ENCODE measurements around the gene SH3RF3.
"Not testable (repeated sequence)": the region's sequence is repeated elsewhere in the genome, so short reads cannot be mapped to it uniquely, and the experiment has no call there.

The SH3RF3 gene

DNA sequence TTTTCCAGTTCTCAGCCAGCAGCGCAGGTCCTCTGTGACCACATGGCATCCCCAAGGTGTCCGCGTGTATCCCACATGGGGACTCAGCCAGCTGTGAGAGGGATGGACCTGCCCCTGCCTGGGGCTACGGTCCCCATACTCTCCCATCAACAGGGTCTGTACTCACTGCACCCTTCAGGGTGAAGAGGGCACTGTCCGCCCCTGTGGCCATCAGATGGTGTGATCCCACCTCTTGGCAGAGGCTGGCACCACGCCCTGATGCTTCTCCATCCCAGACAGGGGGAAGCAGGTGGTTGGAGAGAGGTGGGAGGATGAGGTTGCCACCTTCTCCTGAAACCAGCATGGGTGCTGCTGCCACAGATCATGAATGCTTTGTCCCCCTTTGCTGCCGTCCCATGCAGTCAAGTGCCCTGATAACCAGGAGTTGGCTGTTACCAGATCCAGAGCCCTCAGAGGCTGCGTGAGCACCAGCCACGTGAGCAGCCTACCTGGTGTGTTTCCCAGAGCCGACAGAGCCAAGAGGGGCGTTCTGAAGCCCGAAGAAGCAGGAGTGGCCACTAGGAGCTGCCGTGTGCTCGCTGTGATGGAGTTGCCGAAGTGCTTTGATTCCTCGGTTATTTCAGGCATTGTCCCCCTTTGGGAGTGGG lies 93.9 kb downstream of the SH3RF3 start:
- DNase-seq = no peak

- DNase-seq = no peak
Observed at GRCh38 chr2:109223490-109223889, 94.5 kb downstream of the SH3RF3 start.

DNA sequence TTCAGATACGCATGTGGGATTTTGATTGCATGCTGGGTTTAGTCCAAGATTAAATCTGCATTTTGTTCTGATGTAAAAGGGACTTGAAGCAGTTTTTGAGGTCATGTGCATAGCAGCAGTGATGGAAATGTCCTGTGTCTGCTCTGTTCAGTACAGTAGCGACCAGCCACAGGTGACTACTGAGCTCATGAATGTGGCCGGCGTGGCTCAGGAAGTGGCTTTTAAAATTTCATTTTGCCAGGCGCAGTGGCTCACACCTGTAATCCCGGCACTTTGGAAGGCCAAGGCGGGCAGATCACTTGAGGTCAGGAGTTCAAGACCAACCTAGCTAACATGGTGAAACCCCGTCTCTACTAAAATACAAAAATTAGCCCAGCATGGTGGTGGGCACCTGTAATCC lies 95.3 kb downstream of the SH3RF3 start:
- not testable (repeated sequence) for DNase-seq

DNA sequence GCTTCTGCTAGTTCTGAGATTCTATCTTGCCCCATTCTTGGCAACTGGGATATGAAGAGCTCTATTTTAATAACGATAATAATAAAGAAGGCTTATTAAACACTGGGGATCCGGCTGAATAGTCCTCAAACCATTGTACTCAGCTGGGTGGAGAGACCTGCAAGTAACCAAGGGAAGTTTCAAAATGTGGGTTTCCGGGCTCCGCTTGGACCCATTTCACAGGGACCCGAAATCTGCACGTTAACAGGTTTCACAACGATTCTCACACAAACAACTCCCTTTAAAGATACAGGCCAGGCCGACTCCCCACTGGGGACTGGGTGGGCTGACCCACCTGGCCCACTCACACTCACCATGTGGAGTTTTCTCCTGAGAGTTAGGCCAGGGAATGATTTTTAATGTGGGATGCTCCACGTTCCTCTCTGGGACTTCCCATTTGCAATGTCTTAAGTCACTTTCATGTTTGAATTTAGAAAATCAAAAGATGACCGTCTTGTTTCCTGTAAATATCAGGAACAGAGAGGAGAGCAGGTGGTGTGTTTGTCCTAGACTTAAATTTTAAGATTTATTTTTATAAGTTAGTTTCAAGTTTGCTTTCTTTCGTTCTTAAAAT lies 96.3 kb downstream of the SH3RF3 start:
- DNase-seq = no peak

DNA sequence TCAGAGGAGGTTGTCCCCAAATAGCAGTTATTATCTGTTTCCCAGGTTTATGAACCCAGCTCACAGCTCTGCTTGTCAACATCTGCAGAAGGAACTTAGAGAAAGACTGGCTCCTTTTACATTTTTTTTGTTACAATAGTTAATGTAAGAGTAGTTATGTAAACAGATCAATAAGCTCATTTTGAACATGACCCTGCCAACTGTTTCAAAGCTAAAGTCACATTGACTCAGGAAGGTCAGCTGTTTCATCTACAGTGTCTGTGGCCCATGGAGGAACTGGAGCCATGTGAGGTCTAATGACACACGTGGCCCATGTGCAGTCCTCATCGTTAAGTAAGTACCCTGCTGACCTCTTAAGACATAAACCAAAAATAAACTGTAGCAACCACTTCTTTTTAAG lies 97.1 kb downstream of the SH3RF3 start:
- no peak for DNase-seq

GRCh38 chr2:109226622-109227021 lies 97.6 kb downstream of the SH3RF3 start:
- no peak for DNase-seq

DNA sequence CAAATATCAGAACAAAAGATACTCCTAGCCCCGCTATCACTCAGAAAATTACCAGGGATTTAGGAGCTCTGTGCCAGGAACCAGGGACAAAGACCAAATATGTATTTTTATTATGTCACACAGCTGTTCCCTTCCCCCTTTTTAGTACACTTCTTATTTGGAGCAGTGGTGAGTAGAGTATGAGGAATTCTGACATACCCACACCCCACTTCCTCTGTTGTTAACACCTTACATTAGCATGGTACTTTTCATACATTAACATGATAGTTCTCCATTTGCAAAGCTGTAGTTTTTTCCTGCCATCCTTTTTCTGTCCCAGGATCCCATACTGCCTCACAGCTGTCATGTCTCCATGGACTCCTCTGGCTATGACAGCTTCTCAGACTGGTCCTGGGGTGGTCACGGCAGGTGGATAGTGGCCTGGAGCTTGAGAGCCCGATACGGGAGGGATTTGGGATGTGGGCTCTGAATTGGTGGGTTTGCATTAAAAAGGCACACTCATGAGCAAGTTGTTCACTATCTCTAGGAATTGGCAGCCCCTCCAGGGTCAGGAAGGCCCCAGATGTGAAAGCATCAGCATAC lies 100.2 kb downstream of the SH3RF3 start:
- DNase-seq = no peak

- no peak for DNase-seq
Observed at GRCh38 chr2:109230941-109231420, 102.0 kb downstream of the SH3RF3 start.

DNA sequence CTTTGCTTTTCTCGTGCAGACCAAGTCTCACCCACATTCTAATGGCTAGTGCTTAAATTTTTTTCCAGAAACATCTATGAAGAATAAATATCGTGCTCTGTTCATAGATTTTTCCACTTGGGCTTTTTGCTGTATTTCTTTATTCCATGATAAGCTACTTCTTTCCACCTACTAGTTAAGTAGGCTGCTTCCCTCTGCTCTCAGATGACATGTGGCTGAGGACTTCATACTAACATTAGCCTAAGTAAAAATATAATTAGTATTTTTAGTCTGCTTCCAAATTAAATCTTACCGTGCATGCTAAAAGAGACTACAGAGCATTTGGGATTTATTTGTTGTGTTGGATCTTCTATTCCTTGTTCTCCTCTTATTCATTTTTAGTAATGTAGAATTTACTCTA lies 102.4 kb downstream of the SH3RF3 start:
- DNase-seq = no peak

DNA sequence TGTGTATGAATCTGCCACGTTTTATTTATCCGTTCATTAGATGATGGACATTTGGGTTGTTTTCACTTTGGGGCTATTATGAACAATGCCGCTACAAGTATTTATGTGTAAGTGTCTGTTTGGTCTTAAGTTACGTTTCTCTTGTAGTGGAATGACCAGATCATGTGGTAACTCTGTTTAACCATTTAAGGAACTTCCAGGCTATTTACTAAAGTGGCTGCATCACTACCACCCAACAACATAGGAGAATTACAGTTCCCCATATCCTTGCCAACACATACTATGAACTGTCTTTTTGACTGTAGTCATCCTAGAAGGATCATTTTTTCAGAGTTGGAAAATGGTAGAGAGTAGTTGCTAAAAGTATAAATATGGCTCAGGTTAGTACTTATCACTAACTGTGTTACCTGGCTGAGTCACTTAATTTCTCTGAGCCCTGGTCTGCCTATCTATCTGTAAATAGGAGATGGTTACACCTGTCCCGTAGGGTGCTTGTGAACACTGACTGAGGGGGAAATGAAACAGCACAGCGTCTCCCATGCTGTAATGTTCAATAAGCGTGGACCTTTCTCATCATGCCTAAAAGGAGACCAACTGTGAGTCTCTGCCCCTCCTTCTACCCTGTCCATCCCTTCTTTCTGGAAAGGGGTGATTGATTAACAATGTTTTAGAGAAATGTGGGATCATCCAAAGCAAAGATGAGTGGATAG lies 103.1 kb downstream of the SH3RF3 start:
- DNase-seq = no peak

DNA sequence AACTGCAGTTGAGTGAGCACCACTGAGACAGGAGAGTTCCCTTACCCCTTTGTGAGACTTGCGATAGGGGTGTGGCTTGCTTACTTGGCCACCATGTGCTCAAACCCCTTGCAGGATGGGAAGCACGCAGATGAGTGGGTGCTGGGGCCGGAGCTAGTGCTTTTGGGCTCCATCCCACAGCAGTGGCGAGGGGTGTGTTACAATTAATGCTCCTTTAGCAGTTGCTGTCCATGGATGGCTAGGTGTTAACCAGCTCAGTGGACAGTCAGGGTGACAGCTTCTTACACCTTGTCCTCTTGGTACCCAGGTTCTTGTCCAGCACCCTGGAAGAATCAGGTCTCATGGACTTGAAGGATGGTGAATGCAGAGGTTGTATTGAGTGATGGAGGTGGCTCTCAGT lies 103.9 kb downstream of the SH3RF3 start:
- DNase-seq = no peak

DNA sequence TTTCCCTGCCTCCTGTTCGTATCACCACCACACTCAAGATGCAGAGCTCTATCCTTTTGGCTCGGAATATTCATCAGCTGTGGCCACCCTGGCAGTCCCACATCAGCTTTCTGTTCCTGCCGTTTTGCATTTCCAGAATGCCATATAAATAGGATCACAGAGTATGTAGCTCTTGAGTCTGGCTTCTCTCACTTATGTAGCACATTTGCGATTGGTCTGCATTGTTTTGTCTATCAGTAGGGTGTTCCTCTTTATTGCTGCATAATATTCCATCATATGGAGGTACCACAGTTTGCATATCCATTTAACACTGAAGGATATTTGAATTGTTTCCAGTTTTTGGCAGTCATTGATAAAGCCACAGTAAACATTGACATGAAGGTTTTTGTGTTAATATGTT lies 104.6 kb downstream of the SH3RF3 start:
- DNase-seq = no peak

GRCh38 chr2:109234355-109234754 lies 105.3 kb downstream of the SH3RF3 start:
- DNase-seq = no peak

DNA sequence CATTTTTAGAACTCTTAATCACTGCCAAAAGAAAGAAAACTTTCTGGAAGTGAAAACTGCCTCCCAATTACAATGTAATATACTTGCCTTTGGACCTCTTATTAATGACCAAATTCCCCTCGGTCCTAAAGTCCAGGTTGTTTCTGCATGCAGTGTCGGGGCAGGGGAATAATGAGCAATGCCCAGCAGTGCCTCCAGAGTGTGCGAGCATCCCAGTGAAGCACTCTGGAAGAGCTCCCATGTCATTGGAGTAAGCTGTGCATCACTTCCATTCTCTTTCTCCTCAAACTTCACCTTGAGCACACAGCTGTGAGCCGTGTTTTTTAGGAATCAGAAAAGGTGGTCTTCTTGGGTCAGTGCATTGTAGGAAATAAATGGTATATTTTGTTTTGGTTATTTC lies 107.1 kb downstream of the SH3RF3 start:
- no peak for DNase-seq

DNA sequence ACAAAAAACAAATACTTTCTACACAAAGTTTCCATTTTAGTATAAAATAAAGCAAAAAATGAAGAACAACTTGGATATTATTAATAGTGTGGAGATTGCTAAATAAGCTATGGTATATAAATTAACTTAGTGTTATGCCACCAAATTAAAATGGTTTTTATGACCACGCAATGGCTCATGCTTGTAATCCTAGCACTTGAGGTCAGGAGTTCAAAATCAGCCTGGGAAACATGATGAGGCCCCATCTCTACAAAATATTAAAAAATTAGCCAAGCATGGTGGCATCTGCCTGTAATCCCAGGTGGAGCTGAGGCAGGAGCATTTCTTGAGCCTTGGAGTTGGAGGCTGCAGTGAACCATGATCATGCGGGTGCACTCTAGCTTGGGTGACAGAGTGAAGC lies 108.8 kb downstream of the SH3RF3 start:
- no peak for DNase-seq

- peak; percentile 32 for DNase-seq
Observed at GRCh38 chr2:109238580-109238979, 109.6 kb downstream of the SH3RF3 start.

DNA sequence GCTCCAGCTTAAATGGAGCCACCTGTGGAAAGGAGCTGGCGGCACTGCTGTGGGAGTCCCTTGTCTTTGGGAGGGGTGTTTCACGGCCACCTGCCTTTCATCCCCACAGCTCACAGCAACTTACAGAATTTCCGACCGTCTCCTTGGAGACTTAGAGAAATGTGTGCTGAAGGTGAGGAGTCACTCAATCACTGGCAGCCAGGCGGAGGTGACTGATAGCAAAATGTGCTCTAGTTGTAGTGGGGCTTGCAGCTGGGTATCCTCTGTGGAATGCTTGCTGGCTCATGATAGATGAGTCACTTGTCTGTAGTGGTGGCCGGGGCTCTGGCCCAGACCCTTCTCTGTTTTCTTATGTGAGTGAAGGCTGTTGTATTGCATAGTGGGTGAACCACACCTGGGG lies 110.7 kb downstream of the SH3RF3 start:
- DNase-seq = peak; percentile 21

DNA sequence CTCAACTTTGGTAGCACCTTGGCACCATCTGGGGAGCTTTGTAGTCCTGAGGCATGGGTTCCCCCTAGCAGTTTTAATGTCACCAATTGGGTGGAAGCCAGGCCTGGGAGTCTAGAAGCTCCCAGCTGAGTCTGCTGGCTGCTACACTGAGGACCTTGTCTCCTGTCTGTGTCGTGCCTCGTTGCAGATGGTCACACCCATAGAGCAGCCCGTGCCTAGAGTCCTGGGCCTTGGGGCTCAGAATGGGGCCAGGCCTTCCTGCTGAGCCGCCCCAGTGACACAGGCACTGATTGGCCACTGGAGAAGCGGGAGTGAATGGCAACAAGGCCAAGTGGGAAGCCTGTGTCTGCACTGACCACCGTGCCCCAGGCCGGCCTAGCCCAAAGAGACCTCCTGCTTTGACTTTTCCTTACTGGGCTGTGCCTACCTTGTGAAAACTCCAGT lies 113.2 kb downstream of the SH3RF3 start:
- DNase-seq = no peak

DNA sequence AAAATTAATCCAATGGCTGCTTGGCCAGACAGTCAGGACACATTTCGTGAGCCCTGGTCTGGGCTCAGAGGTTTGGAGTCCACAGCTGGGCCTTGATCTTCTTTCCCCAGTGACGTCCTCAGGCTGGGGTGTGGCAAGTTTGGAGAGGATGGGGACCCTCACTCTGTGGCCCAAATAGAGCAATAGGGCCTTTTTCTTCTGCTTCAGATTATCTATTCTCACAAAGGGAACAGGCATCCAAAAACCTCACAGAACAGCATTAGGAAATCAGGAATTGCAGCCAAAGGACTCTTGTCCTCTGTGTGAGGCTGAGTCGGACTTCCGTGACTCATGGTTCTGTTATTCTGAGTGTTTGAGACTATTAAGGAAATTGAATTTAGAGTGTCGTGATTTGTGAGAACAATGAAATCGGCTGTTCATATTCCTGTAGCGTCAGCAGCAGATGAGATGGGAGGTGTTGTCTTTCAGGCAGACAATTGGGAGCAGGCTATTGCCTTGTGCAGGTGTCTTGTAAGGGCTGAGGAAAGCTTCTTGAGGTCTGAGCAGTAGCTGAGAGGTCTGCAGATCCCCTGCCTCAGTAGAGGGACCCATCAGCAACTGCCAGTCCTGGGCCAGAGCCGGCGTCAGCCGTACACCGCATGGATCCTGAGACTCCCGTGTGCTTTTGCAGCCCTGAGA lies 113.8 kb downstream of the SH3RF3 start:
- DNase-seq = no peak

GRCh38 chr2:109243526-109244303 lies 114.7 kb downstream of the SH3RF3 start:
- DNase-seq = no peak

DNA sequence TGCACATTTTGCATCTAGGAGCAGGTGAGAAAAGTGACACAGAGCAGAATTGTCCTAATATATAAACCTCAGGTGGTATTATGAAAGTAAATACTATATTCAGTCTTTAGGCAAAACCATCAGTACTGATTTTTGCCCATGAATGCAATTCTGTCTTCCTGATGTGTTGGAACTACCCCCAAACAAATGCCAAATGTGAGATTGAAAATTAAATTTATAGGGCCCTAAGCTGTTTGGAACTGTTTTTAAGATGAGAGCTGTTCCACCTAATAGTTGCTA lies 115.2 kb downstream of the SH3RF3 start:
- DNase-seq = no peak

DNA sequence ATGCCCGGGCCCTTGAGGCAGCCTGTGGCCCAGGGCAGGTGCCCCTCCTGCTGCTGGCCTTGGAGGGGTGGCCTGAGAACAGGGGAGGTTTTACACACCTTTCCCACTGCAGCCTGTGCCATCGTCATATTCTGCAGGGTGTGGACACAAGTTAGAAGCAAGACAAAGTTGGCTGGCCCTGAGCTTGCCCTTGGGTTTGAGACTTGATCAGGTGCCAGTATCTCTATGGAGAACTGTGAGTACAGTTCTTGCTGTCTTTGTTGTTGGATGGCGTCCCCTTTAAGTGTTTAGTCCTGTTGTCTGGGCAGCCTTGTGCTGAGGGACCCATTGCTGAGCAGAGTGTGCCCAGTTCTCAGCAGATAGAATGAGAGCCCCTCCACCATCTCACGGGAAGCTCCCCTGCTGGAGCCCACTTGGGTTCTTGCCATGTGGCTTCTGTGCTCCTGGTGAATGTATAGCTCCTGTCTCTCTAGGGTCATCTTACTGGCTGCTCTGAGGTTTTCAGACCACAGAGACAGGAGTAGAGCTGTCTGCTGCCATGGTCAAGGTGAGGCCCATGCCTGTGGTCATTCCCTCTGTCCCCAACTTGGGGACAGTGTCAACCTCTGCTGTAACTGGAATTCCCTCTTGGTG lies 115.9 kb downstream of the SH3RF3 start:
- no peak for DNase-seq

All from T1000 (cell line).